GM21717 (cell line): ENCODE measurements around the gene ZNF644.
A peak's percentile ranks its signal among the peaks of the same experiment; 100 is the strongest.

Source experiments
- ATAC-seq: cut with Tn5 transposase; IDR thresholded peaks from one replicate; pipeline ENCODE4 v1.9.1; 2021; ENCODE audit warnings: mild to moderate bottlenecking, moderate library complexity; ENCODE audit not compliant: unreplicated experiment

ZNF644 gene

DNA sequence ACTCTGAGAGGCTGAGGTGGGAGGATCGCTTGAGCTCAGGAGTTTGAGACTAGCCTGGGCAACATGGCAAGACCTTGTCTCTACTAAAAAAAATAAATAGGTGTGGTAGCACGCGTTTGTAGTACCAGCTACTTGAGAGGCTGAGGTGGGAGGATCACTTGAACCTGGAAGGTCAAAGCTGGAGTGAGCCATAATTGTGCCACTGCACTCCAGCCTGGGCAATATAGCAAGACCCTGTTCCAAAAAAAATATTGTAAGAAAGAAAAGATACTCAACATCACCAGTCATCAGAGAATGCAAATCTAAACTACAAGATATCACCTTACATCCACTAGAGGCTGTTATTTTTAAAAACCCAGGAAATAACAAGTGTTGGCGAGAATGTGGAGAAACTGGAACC, 32.5 kb downstream of the ZNF644 start:
- no peak for ATAC-seq

DNA sequence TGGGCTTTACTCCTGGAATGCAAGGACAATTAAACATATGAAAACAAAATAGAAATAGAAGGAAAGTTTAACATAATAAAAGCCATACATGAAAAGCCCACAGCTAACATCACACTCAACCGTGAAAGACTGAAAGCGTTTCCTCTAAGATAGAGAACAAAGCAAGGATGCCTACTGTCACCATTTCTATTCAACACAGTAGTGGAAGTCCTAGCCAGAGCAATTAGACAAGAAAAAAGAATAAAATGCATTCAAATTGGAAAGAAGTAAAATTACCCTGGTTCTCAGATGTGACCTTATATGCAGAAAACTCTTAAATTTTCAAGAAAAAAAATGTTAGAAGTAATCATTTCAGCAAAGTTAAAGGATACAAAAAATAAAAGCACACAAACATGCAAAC, 34.0 kb downstream of the ZNF644 start:
- ATAC-seq: no peak

DNA sequence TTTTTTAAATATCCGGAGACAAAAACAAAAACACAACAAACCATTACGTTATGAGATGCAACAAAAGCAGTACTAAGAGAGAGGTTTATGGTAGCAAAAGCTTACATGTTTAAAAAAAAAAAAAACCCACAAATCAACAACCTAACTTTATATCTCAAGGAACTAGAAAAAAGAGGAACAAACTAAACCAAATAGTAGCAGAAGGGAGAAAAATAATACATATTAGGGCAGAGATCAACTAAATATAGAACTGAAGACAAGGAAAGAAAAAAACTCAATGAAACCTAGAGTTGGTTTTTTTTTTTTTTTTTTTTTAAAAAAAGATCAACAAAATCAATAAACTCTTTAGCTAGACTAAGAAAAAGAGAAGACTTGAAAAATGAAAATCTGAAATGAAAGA, 34.9 kb downstream of the ZNF644 start:
- ATAC-seq: no peak

DNA sequence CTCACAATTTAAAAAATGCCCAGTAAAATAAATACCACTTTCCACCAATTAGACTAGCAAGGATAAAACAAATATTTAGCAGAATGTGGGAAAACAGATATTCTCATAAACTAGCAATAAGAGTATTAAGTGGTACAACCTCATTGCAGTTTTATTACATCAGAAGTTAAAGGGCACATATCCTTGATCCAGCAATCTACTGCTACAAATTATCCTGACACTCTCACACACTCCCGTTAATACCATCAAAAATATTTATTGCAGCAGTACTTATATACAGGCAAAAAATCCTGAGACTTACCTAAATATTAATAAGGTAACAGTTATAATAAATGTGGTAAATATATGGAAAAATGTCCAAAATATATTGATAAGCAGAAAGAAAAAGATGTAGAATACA, 44.3 kb downstream of the ZNF644 start:
- ATAC-seq: no peak

DNA sequence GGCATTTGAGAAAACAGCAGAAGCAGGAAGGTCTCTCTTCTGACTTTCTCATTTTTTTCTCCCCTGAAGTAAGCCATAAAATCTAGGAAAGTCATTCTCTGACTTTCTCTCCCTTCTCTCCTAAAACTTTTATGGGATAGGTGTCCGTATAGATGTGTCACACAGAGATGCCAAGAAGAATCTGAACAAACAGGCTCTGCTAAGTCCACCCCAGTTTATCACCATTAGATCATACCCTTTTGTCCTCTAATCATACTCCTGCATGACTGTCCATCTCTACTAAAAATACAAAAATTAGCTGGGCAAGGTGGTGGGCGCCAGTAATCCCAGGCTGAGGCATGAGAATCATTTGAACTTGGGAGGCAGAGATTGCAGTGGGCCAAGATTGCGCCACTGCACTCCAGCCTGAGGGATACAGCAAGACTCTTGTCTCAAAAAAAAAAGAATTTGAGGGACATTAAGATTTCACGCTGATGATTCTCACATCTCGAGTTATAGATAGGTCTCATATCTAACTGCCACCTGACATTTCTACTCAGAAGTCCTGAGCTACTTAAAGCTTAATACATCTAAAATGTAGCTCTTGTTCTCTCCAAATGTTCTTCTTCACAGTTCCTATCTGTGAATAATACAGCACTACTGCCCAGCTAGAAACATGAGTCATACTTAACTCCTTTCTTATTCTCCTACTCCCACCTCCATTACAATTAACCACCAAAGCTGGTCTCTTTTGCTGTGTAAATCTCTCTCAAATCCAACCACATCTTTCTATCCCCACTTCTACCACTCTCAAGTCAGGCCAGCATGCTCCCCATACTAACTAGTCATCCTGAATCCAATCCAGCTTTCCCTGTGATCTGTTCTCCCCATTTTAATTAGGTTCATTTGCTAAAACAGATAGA, 47.7 kb downstream of the ZNF644 start:
- ATAC-seq: no peak

DNA sequence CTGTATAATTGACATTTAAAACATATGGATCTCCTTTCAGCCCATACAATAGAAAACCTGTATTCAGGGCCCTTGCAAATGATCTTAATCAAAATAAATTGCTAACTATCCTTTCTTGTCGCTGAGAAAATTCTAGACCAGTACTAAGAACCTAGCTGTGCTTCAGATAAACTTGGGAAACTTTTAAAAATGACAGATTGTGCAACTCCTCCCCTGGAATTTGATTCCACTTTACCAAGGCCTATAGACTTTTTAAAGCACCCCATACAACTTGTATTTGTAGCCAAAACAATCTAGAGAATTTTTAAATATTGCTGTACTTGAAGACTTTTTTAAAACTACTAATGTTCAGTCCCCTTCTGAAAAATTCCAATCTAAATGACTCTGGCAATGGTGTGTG, 51.6 kb downstream of the ZNF644 start:
- no peak for ATAC-seq

DNA sequence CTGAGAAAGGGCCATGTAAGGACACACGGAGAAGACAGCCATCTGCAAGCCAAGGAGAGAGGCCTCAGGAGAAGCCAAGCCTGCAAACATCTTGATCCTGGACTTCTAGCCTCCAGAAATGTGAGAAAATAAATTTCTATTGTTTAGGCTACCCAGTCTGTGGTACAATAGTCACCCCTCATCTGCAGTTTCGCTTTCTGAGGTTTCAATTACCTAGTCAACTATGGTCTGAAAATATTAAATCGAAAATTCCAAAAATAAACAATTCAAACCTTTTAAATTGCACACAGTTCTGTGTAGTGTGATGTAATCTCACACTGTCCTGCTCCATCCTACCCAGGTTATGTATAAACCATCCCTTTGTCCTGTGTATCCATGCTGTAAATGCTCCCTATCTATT, 52.6 kb downstream of the ZNF644 start:
- ATAC-seq: no peak

DNA sequence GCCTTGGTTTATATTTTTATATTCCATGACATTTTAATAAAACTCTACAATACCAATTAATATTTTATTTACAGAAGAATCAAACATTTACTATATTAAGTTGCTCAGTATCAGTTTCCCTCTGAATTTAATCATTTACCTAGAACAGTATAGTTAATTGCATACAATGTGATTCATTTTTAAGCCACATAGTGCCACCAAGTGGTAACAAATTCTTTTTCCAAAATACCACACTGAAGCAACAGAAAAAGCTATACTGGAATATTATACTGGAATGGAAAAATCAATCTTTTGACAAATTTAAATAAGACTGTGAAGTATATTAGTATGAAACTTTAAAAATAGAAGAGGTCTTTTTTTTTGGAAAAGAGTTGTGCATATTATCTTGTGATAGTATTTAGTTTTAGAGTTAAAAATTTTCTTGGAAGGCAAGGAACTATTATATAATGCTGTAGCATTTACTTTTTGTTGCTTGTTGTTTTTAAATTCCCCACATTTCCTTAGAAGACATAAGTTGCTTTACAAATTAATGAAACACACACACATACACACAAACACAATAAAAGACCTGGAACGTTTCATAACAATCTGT, 57.3 kb downstream of the ZNF644 start:
- ATAC-seq: no peak

DNA sequence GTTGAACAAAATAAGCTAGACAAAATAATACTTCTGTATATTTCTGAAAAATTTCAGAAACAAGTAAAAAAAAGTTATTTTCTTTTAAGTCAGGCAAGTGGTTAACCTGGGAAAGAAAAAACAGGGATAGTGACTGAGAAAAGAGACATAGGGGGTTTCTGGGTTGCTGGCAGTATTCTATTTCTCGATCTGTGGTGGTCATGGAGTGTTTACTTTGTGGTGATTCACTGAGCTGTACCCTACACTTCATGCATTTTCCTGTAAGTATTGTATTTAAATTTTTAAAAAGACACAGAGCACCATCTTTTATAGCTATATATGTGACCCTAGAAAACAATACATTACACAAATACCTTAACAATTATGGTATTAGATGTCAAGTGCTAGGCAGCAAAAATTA, 58.2 kb downstream of the ZNF644 start:
- ATAC-seq: no peak

DNA sequence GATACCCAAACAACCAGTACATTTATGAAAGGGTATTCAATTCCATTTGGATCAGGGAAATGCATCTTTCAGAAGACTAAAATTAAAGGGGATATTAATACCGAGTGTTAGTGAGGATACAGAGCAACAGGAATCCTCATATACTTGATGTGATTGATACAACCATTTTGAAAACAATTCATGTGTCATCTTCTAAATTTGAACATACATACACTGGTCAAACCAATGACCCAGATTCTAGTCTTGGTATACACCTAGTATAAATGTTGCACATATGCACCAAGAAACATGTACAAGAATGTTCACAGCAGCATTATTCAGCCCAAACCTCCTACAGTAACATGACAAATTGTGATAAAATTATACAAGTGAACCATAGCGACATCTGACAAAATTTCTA, 58.6 kb downstream of the ZNF644 start:
- ATAC-seq: no peak

DNA sequence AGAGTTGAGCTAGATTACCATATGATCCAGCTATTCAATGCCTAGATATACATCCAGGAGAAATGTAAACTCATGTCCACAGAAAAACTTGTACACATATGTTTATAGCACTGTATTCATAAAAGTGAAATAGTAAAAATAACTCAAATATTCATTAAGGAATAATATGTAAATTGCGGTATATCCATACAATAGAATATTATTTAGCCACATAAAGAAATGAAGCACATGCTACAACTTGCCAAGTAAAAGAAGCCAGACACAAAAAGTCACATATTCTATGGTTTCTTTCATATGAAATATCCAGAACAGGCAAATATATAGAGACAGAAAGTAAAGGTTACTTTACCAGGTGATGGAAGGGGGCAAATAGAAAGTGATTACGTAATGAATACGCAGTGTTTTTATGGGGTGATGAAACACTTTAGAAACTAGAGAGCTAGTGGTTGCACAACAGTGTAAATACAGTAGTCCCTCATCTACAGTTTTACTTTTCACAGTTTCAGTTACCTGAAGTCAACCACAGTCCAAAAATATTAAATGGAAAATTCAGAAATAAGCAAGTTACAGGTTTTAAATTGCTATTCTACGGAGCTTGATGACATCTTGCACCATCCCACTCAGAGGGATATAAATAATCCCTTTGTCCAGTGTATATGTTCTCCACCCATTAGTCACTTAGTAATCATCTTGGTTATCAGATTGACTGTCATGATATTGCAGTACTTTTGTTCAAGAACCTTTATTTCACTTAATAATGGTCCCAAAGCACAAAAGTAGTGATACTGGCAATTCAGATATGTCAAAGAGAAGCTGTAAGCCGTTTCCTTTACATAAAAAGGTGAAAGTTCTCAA, 62.3 kb downstream of the ZNF644 start:
- peak; percentile 69 for ATAC-seq

DNA sequence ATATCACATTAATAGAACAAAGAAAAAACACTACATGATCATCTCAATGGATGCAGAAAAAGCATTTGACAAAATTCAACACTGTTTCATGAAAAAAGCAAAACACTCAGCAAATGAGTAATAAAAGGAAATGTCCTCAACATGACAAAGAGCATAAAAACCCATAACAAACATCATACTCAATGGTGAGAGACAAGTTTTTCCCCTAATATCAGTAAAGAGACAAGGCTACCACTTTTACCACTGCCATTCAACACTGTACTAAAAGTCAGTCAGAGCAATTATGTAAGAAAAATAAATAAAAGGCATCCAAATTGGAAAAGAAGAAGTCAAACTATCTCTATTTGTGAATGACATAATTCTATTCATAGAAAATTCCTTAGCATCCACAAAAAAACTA, 64.3 kb downstream of the ZNF644 start:
- ATAC-seq: no peak

DNA sequence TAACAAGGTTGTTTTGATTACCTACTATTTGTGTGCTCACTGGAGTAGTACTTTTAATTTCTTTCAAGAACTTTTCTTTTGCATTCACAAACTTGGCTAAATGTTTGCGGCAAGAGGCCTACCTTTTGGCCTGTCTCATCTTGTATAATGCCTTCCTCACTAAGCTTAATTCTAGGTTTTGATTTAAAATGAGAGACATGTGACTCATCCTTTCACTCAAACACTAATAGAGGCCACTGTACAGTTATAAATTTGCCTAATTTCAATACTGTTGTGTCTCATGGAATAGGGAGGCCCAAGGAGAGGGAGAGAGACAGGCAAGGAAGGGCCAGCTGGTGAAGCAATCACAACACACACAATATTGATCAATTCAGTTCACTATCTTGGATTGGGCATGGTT, 66.1 kb downstream of the ZNF644 start:
- ATAC-seq: no peak

DNA sequence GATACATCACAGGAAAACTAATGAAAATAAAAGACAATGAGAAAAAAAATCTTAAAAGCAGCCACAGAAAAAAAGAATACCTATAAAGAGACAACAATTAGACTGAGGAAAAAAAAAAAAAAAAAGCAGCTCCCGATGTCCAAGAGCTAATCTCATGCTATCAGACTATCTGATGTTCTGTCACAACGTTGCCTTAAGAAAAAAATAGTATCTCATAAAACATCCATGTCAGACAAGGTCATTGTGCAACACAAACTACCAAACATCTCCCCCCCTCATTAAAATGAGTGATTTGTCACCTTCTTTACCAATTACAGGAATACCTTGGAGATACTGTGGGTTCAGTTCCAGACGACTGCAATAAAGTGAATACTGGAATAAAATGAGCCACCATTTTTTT, 68.9 kb downstream of the ZNF644 start:
- no peak for ATAC-seq

DNA sequence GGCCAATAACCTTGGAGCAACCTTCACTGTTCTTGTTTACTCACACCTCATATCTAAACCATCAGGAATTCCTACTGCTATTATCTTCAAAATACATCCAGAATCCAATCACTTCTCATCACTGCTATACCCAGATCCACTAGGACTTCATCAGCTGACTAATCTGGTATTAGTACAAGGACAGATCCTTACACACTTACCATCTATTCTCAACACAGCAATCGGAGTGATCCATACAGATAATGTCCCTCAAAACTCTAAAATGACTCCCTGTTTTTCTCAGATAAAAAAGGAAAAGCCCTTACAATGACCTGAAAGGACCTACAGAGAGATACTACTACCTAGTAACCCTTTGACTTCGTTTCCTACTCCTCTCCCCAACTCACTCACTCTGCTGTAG, 70.8 kb downstream of the ZNF644 start:
- ATAC-seq: no peak

DNA sequence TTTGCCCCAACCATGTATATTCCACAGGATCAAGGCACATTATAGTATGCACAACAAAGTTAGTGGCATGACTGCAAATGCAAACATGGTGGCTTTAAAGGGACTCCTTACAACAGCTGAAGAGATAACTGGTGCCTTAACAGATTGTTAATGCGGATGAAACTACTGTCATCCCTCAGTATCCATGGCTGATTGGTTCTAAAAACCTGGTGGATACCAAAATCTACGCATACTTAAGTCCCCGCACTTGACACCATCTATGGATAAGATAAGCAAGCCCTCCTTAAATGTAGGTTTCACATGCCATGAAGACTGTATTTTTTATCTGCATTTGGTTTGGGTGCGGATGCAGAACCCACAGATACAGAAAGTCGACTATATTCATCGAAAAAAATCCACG, 73.5 kb downstream of the ZNF644 start:
- ATAC-seq: no peak

DNA sequence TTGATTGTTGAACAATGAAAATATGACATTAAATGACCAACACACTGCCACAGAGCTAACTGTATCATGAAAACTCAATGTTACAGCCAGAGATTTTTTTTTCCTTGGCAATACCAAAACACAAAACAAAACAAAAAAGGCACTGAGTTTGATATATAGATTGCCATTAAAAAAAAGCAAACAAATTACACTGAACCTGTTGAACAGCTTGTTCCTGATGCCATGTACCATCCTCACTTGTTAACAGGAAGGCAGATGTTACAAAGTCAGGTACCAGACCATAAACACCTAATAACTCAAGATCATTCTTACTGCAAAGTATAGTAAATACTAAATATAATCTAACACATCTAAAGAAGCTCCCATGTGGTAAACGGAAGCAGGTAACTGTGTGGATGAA, 75.2 kb downstream of the ZNF644 start:
- ATAC-seq: no peak

DNA sequence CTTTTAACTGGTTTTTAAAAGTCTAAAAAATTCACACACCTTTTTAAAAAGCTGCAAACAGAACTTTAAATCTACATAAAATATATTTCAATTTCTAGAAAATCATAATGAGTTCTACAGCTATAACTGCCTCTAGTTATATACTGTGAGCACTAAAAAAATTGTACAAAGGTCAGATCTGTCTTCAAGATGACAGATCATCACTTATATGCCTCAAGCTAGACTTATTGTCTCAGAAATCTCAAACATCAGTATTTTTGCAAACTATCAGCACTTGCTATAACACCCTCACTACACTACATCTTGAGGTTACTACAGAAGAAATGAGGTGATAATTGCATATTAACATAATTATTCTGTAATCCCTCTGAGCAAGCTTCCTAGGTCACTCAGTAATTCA, 76.5 kb downstream of the ZNF644 start:
- no peak for ATAC-seq

DNA sequence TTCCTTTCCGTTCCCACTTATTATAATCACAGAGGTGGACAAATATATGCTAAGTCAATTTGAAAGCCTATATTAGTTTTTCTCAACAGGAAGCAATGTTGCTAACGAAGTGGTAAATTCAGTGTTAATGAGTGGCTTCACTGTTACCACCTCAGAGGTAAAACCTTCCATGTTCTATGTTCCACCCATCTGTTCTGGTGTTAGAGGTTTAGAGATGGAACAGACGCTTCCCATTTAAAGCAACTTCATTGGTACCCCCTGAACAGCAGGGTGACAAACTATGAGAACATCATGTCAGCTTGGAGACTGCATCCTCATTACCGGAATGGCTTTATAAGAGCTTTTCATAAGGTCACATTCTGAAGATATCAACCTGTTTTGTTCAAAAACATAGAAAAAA, 77.9 kb downstream of the ZNF644 start:
- no peak for ATAC-seq

DNA sequence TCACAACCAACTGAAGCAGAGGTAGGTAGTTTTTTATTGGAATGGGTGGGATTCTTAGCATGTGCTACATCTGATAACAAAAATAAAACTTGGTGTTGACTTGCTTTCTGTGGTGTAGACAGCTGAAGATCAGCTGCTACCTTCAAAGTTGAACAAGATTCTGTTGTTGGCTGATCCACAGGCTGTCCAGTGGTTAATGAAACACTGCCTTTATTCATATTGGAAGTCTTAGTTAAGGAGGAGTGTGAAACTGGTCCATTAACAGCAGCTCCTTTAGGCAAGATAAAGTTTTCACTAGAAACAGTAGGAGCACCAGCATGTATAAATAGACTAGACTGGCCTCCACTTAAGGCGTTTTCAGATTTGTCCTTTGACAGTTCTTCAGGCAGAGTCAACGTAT, 81.1 kb downstream of the ZNF644 start:
- no peak for ATAC-seq

DNA sequence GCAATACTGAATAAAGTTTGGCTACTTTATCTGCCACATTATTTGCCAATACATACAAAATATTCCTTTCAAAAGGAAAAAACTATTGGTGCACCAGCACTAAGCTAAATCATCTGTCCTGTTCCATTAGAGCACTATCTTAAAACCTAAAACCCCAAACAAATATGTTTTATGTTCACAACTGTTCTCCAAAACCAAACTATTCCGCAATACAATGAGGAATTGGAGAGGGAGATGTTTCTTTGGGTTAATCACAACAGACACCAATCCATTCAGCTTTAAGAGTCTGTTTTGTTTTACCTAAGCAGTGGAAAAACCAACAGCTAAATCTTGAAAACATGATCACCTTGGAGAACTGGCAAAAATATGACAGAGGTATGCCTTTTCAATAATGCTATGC, 85.1 kb downstream of the ZNF644 start:
- ATAC-seq: no peak

DNA sequence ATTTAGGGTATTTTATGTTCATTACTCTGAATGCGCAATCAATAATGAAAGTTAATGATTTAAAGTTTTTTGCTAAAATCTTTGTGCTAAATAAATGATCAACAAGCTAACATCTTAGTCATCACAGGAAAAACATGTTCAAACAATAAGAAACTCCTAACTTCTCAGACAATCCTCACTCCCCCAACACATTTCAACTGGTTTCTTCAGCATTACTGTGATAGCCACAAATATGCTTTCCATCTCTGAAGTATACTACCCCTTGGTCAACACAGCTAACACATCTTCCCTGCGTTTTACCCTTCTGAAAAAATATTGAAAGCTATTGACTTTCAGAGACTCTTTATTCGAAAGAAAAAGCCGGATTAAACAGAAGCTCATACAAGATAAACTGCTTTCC, 85.8 kb downstream of the ZNF644 start:
- ATAC-seq: no peak
